Stimulated activated CD4-positive, alpha-beta T cell treated with anti-CD3 and anti-CD28 coated beads, Interleukin-4, amount 100 ng/mL, for 48 hours (primary cell): ENCODE results near the gene SMIM27.
"Not testable (repeated sequence)": the region's sequence is repeated elsewhere in the genome, so short reads cannot be mapped to it uniquely, and the experiment has no call there.

Experiments used
- DNase-seq, 2 donors: peaks; one replicate each; pipeline ENCODE4 v3.0.0-alpha.2; 2020; ENCODE audit warnings: low read depth in 2 of 2

SMIM27 gene

GRCh38 chr9:32596936-32597335 lies 44.8 kb downstream of the SMIM27 start:
- no peak for DNase-seq

- DNase-seq = not testable (repeated sequence)
These were observed 46.9 kb downstream of the SMIM27 start for GRCh38 chr9:32599021-32599420.
